Mononuclear cell (primary cell): ENCODE measurements around the gene UBE3C. TPM values are rescaled to one million over a fixed set of nuclear protein-coding genes. Genes with fewer than 3 reads are reported as not detected.
"Not testable (repeated sequence)": the region's sequence is repeated elsewhere in the genome, so short reads cannot be mapped to it uniquely, and the experiment has no call there.

Experiments used
- H3K27me3 ChIP-seq: 2 replicates; pipeline ENCODE4 v1.6.0; 2011; ENCODE audit warnings: low read length, control low read depth; ENCODE audit not compliant: insufficient read depth
- H3K4me1 ChIP-seq: 2 replicates; pipeline ENCODE4 v1.5.1; 2011; ENCODE audit warnings: mild to moderate bottlenecking, low read length, control low read depth; ENCODE audit not compliant: insufficient read depth
- H3K4me3 ChIP-seq: 2 replicates; pipeline ENCODE4 v1.5.1; 2011; ENCODE audit warnings: mild to moderate bottlenecking, low read length, moderate library complexity
- H3K9me3 ChIP-seq: 2 replicates; pipeline ENCODE4 v1.5.1; 2011; ENCODE audit warnings: low read depth, mild to moderate bottlenecking, control low read depth, low read length
- total RNA-seq: library from RNA; depleted of rRNA; stranded (reverse); fragments of >200 nt; gene quantifications from one replicate; pipeline ENCODE4 v1.2.3, GENCODE V29; 2012

The UBE3C gene
- total RNA-seq, 1 donor: 44.0 TPM

- H3K4me1 ChIP-seq: no peaks in the 10 kb centered on the region
- no peaks in the 10 kb centered on the region for H3K27me3 ChIP-seq
- H3K4me3 ChIP-seq: no peak overlapping the region
- H3K9me3 ChIP-seq: no peaks in the 10 kb centered on the region
Measured at GRCh38 chr7:157222687-157223086, 84.0 kb downstream of the UBE3C start.

- H3K9me3 ChIP-seq: no peaks in the 10 kb centered on the region
- H3K4me1 ChIP-seq: no peaks in the 10 kb centered on the region
- no peak overlapping the region for H3K4me3 ChIP-seq
- no peaks in the 10 kb centered on the region for H3K27me3 ChIP-seq
Measured at GRCh38 chr7:157224627-157225026, 85.9 kb downstream of the UBE3C start.

GRCh38 chr7:157228864-157229422 is 90.2 kb downstream of the UBE3C start:
- no peaks in the 10 kb centered on the region for H3K4me1 ChIP-seq
- no peaks in the 10 kb centered on the region for H3K27me3 ChIP-seq
- H3K9me3 ChIP-seq: no peaks in the 10 kb centered on the region
- H3K4me3 ChIP-seq: no peak overlapping the region

DNA sequence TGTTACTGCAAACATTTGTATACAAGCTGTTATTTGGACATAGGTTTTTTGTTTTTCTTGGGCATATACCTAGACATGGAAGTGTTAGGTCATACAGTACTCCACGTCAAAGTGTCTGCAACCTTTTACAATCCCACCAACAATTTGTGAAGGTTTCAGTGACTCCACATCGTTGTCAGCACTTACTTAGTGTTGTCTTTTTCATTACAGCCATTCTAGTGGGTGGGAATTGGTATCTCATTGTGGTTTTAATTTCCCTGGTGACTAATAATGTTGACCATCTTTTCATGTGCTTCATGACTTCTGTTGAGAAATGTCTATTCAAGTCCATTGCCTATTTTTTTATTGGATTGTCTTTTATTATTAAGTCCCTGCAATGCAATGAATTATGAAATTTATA is 95.0 kb downstream of the UBE3C start:
- H3K27me3 ChIP-seq: no peaks in the 10 kb centered on the region
- no peaks in the 10 kb centered on the region for H3K4me1 ChIP-seq
- H3K4me3 ChIP-seq: no peak overlapping the region
- H3K9me3 ChIP-seq: no peaks in the 10 kb centered on the region

- no peaks in the 10 kb centered on the region for H3K4me1 ChIP-seq
- H3K4me3 ChIP-seq: no peak overlapping the region
- H3K27me3 ChIP-seq: no peaks in the 10 kb centered on the region
- no peaks in the 10 kb centered on the region for H3K9me3 ChIP-seq
Measured at GRCh38 chr7:157234271-157234670, 95.5 kb downstream of the UBE3C start.

DNA sequence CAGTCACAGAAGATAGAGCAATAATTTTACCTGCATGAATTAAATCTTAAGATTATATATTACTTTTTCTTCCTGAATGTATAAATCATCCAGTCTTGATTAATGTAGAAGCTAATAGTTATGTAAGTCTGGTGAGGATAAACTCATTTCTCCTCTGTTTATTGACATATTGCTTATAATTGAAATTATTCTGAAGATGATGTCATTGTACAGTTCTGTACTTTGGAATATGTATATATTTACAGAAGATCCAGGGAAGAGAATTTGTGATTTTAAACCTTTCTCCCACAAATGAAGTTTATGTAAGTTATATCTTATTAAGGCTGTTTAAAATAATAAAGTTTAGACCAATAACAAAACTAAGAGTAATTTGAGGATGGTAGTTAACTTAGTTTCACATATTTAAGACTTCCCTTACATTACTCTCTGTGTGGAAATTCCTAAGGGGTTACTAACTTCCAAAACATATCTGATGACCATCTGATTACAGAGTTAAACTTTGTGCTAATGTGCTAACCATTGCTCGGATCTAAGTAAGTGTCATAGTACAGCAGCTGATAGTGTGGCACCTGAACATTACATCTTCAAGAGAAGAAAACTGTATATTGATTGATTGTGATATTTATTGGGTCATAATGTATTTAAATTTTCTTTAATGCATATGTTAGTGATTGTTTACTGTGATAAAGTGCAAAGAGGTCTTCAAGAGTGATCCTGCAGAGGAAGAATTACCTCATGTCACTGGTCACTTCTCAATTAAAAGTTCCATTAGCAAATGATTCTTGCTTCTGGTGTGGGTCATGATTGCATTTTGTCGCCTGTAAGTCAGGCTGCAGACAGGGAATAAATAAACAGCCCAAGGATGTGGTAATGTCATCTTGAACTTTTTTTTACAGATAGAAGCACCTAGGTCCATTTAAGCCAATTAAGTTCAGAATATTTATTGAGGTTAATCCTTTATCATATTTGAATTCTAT is 96.9 kb downstream of the UBE3C start:
- Histone ChIP-seq H3K9me3 (no peaks in the 10 kb centered on the region), H3K4me1 (no peaks in the 10 kb centered on the region), H3K27me3 (no peaks in the 10 kb centered on the region), H3K4me3 (no peak overlapping the region)

GRCh38 chr7:157238087-157238486 is 99.4 kb downstream of the UBE3C start:
- no peak overlapping the region for H3K4me3 ChIP-seq
- H3K4me1 ChIP-seq: no peaks in the 10 kb centered on the region
- H3K9me3 ChIP-seq: no peaks in the 10 kb centered on the region
- no peaks in the 10 kb centered on the region for H3K27me3 ChIP-seq

DNA sequence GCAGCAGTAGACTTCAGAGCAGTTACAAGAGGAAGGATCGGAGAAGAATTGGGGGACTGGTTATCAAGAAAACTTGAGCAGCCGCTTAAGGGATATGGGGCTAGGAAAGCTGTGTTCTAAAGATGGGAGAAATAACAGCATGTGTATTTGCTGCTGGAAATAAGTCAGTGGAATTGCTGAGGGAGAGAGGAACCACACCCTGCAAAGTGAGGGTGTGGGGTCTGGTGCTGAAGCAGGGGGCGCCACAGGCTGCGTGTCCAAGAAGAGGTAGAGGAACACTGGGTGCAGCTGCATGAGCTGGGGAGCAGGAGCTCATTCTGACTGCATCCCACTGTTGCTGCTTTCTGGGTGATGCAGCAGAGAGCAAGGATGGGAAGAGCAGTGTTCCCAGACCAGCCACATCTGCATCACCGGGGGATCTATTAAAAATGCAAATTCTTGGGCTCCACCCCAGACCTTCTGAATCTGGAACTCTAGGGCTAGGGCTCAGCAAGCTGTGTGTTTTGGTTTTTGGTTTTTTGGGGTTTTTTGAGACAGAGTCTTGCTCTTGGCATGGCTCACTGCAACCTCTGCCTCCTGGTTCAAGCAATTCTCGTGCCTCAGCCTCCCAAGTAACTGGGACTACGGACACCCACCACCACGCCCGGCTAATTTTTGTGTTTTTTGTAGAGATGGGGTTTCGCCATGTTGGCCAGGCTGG is 101.0 kb downstream of the UBE3C start:
- no peaks in the 10 kb centered on the region for H3K27me3 ChIP-seq
- no peaks in the 10 kb centered on the region for H3K4me1 ChIP-seq
- no peaks in the 10 kb centered on the region for H3K9me3 ChIP-seq
- no peak overlapping the region for H3K4me3 ChIP-seq

- Histone ChIP-seq H3K9me3 (no peaks in the 10 kb centered on the region), H3K27me3 (no peaks in the 10 kb centered on the region), H3K4me1 (no peaks in the 10 kb centered on the region), H3K4me3 (no peak overlapping the region)
Measured at GRCh38 chr7:157241631-157242030, 102.9 kb downstream of the UBE3C start.

DNA sequence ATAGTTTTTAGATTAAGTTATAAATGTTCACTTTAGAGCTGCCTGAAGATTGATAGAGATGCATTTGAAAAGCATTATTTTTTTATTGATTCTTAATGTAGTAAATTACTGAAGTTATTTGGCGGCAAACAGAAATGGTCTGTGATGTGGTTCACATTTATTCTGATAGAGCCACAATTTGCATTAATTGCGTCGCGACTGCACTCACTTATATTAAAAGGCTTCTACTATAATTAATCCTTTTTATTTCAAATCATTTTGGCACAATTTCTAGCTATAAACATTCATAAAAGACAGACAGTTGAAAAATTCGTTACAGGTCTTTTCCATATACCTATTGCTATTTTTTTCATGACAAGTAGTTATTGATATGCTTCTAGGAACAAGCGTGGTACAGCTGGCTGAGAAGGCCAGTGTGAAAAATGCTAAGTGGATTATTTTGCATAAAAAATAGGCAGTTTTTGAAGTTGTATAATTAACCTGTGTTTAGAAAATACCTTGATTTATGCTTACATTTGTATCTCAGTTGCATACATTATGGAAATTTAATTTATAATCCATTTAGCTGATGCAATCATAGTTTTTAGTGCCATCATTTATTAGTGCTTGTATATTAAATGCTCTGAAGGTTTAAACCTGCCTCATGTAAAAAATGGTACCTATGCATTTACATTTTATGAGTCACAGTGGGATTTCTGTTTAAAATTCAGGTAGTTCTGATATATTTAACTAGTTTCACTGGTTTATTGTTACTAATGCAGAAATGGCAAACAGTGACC is 106.0 kb downstream of the UBE3C start:
- Histone ChIP-seq H3K27me3 (no peaks in the 10 kb centered on the region), H3K4me1 (no peaks in the 10 kb centered on the region), H3K9me3 (no peaks in the 10 kb centered on the region), H3K4me3 (no peak overlapping the region)

DNA sequence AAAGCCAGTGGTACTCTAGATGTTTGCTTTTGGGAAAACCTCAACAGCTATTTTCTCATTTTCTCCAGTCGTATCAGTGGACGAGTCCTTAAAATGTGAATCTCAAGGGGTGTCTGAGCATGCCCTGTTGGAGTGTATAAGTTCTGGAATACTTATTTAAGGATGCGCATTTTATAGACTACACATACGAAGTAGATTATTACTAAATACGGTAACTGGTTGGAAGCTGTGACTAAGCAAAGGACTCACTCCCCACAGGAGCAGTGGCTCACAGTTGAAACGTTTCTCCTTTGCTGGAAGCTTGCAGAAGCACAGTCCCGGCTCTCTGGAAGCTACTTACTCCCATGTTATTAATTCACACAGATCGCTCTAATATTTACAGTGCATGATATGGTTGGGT is 107.3 kb downstream of the UBE3C start:
- H3K27me3 ChIP-seq: no peaks in the 10 kb centered on the region
- no peaks in the 10 kb centered on the region for H3K9me3 ChIP-seq
- H3K4me1 ChIP-seq: no peaks in the 10 kb centered on the region
- no peak overlapping the region for H3K4me3 ChIP-seq

DNA sequence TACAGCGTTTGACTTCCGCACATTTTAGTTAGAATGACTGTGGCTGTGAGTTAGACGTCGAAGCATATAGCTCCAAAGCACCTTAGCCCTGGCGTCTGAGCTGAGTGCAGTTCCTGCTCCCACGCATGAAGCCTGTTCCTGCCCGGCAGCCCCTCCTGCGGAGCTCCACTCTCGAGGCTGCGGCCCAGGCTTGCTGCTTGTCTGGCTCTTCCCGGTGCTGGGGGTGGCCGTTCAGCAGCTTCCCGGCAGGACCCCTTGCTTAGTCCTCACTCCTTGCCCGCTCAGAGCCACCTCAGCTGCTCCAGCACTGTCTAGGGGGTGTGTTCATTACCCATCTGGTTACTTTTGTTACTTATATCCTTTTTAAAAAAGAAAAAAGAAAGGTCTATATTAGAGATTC is 109.9 kb downstream of the UBE3C start:
- Histone ChIP-seq H3K4me1 (no peaks in the 10 kb centered on the region), H3K27me3 (no peaks in the 10 kb centered on the region), H3K4me3 (no peak overlapping the region), H3K9me3 (no peaks in the 10 kb centered on the region)

DNA sequence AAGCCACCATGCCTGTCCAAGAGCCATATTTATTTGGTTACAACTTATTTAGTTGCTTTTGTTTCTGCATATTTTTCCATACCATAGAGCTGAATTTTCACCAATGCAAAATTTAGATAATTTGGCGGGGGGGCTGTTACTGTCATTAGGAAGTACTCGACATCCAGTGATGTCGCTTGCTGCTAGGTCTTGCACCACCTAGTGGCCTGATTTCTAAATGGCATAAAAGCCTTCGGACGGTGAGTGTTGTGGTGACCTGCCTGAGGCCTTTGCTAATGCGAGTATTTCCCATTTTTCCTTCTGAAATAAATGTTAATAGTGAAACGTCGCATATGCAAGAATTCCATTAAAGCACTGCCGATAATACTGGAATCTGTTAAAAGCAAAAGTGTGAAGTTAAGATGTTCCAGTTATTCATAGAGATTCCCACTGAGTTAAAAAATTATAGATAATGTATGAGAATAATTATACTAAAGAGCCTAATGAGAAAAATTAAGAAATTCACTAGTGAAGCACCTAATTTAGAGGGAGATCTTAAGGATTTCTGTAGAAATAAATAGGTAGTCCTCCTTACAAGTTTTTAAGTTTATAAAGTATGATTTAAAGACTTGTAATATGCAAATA is 112.0 kb downstream of the UBE3C start:
- no peaks in the 10 kb centered on the region for H3K4me1 ChIP-seq
- H3K27me3 ChIP-seq: no peaks in the 10 kb centered on the region
- no peaks in the 10 kb centered on the region for H3K9me3 ChIP-seq
- H3K4me3 ChIP-seq: no peak overlapping the region

- H3K4me3 ChIP-seq, H3K4me1 ChIP-seq, H3K27me3 ChIP-seq, H3K9me3 ChIP-seq: not testable (repeated sequence)
Measured at GRCh38 chr7:157251817-157252216, 113.1 kb downstream of the UBE3C start.
